Sigmoid colon (tissue), 7 donors: ENCODE measurements around the gene NR2C2. TPM values are rescaled to one million over a fixed set of nuclear protein-coding genes. Genes with fewer than 3 reads are reported as not detected.
"Not testable (repeated sequence)": the region's sequence is repeated elsewhere in the genome, so short reads cannot be mapped to it uniquely, and the experiment has no call there.

ENCODE experiments used
- DNase-seq: peaks from one replicate; pipeline ENCODE4 v3.0.0-alpha.2; 2019
- H3K27ac ChIP-seq, 4 donors: fragments of 200-600 bp; sonication (generic); one replicate each; pipeline ENCODE4 v1.5.1; 2016 to 2019; ENCODE audit warnings: mild to moderate bottlenecking in 1 of 4
- H3K27me3 ChIP-seq, 3 donors: fragments of 200-600 bp; sonication (generic); one replicate each; pipeline ENCODE4 v1.5.1; 2019; ENCODE audit warnings: mild to moderate bottlenecking in 1 of 3
- H3K36me3 ChIP-seq, 4 donors: fragments of 200-600 bp; sonication (generic); one replicate each; pipeline ENCODE4 v1.5.1; 2016 to 2019
- H3K4me1 ChIP-seq, 4 donors: fragments of 200-600 bp; sonication (generic); one replicate each; pipeline ENCODE4 v1.5.1; 2017 to 2019
- H3K4me3 ChIP-seq, 4 donors: fragments of 200-600 bp; sonication (generic); one replicate each; pipeline ENCODE4 v1.5.1; 2017 to 2019; ENCODE audit warnings: mild to moderate bottlenecking in 2 of 4, moderate library complexity in 1 of 4
- H3K9me3 ChIP-seq, 4 donors: fragments of 200-600 bp in 3 of 4; sonication (generic) in 3 of 4; one replicate each; pipeline versions ENCODE4 v1.5.1 to v1.6.1; 2013 to 2019
- CTCF ChIP-seq, 4 experiments: fragments of 450-650 bp in 3 of 4; fragments of 200-600 bp in 1 of 4; IDR thresholded peaks; one replicate each; pipeline ENCODE4 v1.5.1; 2016 to 2019; ENCODE audit warnings: antibody characterized with exemption in 4 of 4, mild to moderate bottlenecking in 3 of 4, moderate library complexity in 2 of 4
- EP300 ChIP-seq, 4 donors: sonication (generic); formaldehyde crosslinking; IDR thresholded peaks; one replicate each; pipeline ENCODE4 v1.6.1; 2017; ENCODE audit warnings: antibody characterized with exemption in 4 of 4
- POLR2A ChIP-seq, 2 donors: fragments of 450-650 bp; IDR thresholded peaks; one replicate each; pipeline ENCODE4 v1.6.1; 2016; ENCODE audit warnings: antibody characterized with exemption in 2 of 2, mild to moderate bottlenecking in 2 of 2, moderate library complexity in 2 of 2
- POLR2AphosphoS5 ChIP-seq, 4 donors: sonication (generic); formaldehyde crosslinking; IDR thresholded peaks; one replicate each; pipeline ENCODE4 v1.6.1; 2017; ENCODE audit warnings: antibody characterized with exemption in 4 of 4
- WGBS, 2 donors: extraction: QIAGEN DNeasy Blood & Tissue Kit; methylation state at CpG; one replicate each; pipeline ENCODE4 v1.1.7; 2013; 5-methylcytosine and 5-hydroxymethylcytosine counted together
- intact Hi-C: fragments of 100-400 bp; cut with DNase I; formaldehyde crosslinking; loops from one replicate; pipeline ENCODE4 v1.15.1; 2023
- polyA plus RNA-seq, 3 donors: library from polyadenylated mRNA; stranded (reverse); fragments of 200-250 nt; gene quantifications; one replicate each; pipeline ENCODE4 v1.2.3, GENCODE V29; 2013
- total RNA-seq, 4 donors: library from RNA; depleted of rRNA; stranded (reverse); fragments of >200 nt; gene quantifications; one replicate each; pipeline ENCODE4 v1.1.0, GENCODE V29; 2016
- donor health status: healthy with polysubstance abuse.
- donor health status: Bipolar disorder and iron deficiency.
- donor health status: healthy.

NR2C2 gene
- total and polyA plus RNA-seq, 7 donors, result 3.6 to 68.4 (median 34.2) TPM

- no peaks in the 10 kb centered on the region for H3K36me3 ChIP-seq
- WGBS, 2 donors, result 17 to 57% methylated on average over 2 of the region's 2 CpGs
- TF ChIP-seq POLR2AphosphoS5 (IDR thresholded peaks at IDR 0.05) (no peak), EP300 (IDR thresholded peaks at IDR 0.05) (no peak), CTCF (IDR thresholded peaks at IDR 0.05) (no peak), POLR2A (IDR thresholded peaks at IDR 0.05) (no peak)
- H3K4me3 ChIP-seq, result no peak overlapping the region
- H3K27me3 ChIP-seq, result no peaks in the 10 kb centered on the region
- H3K27ac ChIP-seq, result no peak overlapping the region
- intact Hi-C loops, result no loop called here
- H3K9me3 ChIP-seq, result no peaks in the 10 kb centered on the region
- peaks cover 0 to 38% (median 23%) of the 10 kb centered on the region in 4 donors for H3K4me1 ChIP-seq
- no peak for DNase-seq
These were observed 43.4 kb downstream of the NR2C2 start for GRCh38 chr3:14990780-14991148.

GRCh38 chr3:14991151-14991742 is 43.9 kb downstream of the NR2C2 start:
- Histone ChIP-seq H3K36me3 (no peaks in the 10 kb centered on the region), H3K4me3 (no peak overlapping the region), H3K9me3 (no peaks in the 10 kb centered on the region), H3K27ac (no peak overlapping the region), H3K4me1 (peaks cover 0 to 38% (median 23%) of the 10 kb centered on the region in 4 donors), H3K27me3 (no peaks in the 10 kb centered on the region)
- intact Hi-C loops, result no loop called here
- TF ChIP-seq POLR2AphosphoS5 (IDR thresholded peaks at IDR 0.05), result no peak
- no peak for TF ChIP-seq POLR2A (IDR thresholded peaks at IDR 0.05)
- no peak for TF ChIP-seq EP300 (IDR thresholded peaks at IDR 0.05)
- TF ChIP-seq CTCF (IDR thresholded peaks at IDR 0.05), result no peak
- DNase-seq, result no peak
- WGBS, 2 donors, result 76 to 96% methylated on average over 1 of the region's 1 CpG

- no peak overlapping the region for H3K27ac ChIP-seq
- no peak overlapping the region for H3K4me3 ChIP-seq
- peaks cover 0 to 38% (median 23%) of the 10 kb centered on the region in 4 donors for H3K4me1 ChIP-seq
- no peak for DNase-seq
- H3K36me3 ChIP-seq, result no peaks in the 10 kb centered on the region
- 76 to 88% methylated on average over 7 of the region's 7 CpGs for WGBS, 2 donors
- intact Hi-C loops, result no loop called here
- H3K9me3 ChIP-seq, result no peaks in the 10 kb centered on the region
- no peaks in the 10 kb centered on the region for H3K27me3 ChIP-seq
- TF ChIP-seq POLR2AphosphoS5 (IDR thresholded peaks at IDR 0.05), result no peak
These were observed 44.6 kb downstream of the NR2C2 start for GRCh38 chr3:14991818-14992612.

GRCh38 chr3:14997941-14998340 is 50.6 kb downstream of the NR2C2 start:
- WGBS, 2 donors, result 98% methylated on average over 1 of the region's 1 CpG
- DNase-seq, result no peak
- Histone ChIP-seq H3K27ac (no peak overlapping the region), H3K4me3 (no peak overlapping the region), H3K4me1 (no peaks in the 10 kb centered on the region), H3K36me3 (no peaks in the 10 kb centered on the region), H3K27me3 (no peaks in the 10 kb centered on the region), H3K9me3 (peaks cover 0 to 3% (median 0%) of the 10 kb centered on the region in 4 donors)
- intact Hi-C loops, result no loop called here
- TF ChIP-seq POLR2A (IDR thresholded peaks at IDR 0.05) (no peak), POLR2AphosphoS5 (IDR thresholded peaks at IDR 0.05) (no peak), CTCF (IDR thresholded peaks at IDR 0.05) (no peak), EP300 (IDR thresholded peaks at IDR 0.05) (no peak)

- DNase-seq, H3K4me3 ChIP-seq, intact Hi-C loops, H3K9me3 ChIP-seq, H3K36me3 ChIP-seq, H3K4me1 ChIP-seq, H3K27ac ChIP-seq, H3K27me3 ChIP-seq: not testable (repeated sequence)
- WGBS, 2 donors, result 84 to 87% methylated on average over 6 of the region's 6 CpGs
These were observed 51.8 kb downstream of the NR2C2 start for GRCh38 chr3:14999182-14999581.
